Right atrium auricular region (tissue), 2 donors: ENCODE data around the gene DCDC2C. TPM values are rescaled to one million over a fixed set of nuclear protein-coding genes. Genes with fewer than 3 reads are reported as not detected.

ENCODE experiments used
- DNase-seq: peaks from one replicate; pipeline ENCODE4 v3.0.0-alpha.2; 2019; ENCODE audit warnings: low spot score
- H3K27ac ChIP-seq, 2 donors: fragments of 200-600 bp; sonication (generic); 1 replicate in 1 of 2; 2 replicates in 1 of 2; pipeline ENCODE4 v1.5.1; 2016 to 2019
- H3K27me3 ChIP-seq, 2 donors: fragments of 200-600 bp; sonication (generic); one replicate each; pipeline versions ENCODE4 v1.5.1 to v1.6.0; 2017 to 2019
- H3K36me3 ChIP-seq: fragments of 200-600 bp; sonication (generic); one replicate; pipeline ENCODE4 v1.5.1; 2016
- H3K4me1 ChIP-seq, 2 donors: fragments of 200-600 bp; sonication (generic); one replicate each; pipeline versions ENCODE4 v1.5.1 to v1.6.0; 2017 to 2019
- H3K4me3 ChIP-seq, 2 donors: fragments of 200-600 bp; sonication (generic); 1 replicate in 1 of 2; 2 replicates in 1 of 2; pipeline ENCODE4 v1.5.1; 2017 to 2019; ENCODE audit warnings: mild to moderate bottlenecking in 1 of 2, moderate library complexity in 1 of 2
- H3K9me3 ChIP-seq, 2 donors: fragments of 200-600 bp; sonication (generic); one replicate each; pipeline ENCODE4 v1.5.1; 2019
- CTCF ChIP-seq, 2 donors: fragments of 200-600 bp; sonication (generic); IDR thresholded peaks; one replicate each; pipeline ENCODE4 v1.5.1; 2019; ENCODE audit warnings: antibody characterized with exemption in 2 of 2
- total RNA-seq, 2 donors: library from RNA; depleted of rRNA; stranded (reverse); fragments of >200 nt; gene quantifications; one replicate each; pipeline ENCODE4 v1.1.0, GENCODE V29; 2016

The DCDC2C gene
- total RNA-seq, 2 donors from 2014 or later = not detected

- H3K27me3 ChIP-seq = no peaks in the 10 kb centered on the region
- H3K36me3 ChIP-seq = no peaks in the 10 kb centered on the region
- TF ChIP-seq CTCF (IDR thresholded peaks at IDR 0.05) = no peak
- no peak overlapping the region for H3K4me3 ChIP-seq
- H3K4me1 ChIP-seq = peaks cover 0 to 12% of the 10 kb centered on the region in 2 donors
- DNase-seq = peak; percentile 43
- no peaks in the 10 kb centered on the region for H3K9me3 ChIP-seq
- no peak overlapping the region for H3K27ac ChIP-seq
These were observed 75.6 kb downstream of the DCDC2C start for GRCh38 chr2:3778851-3779495.

- peak; percentile 46 for DNase-seq
- Histone ChIP-seq H3K4me3 (no peak overlapping the region), H3K36me3 (no peaks in the 10 kb centered on the region), H3K27ac (no peak overlapping the region), H3K27me3 (no peaks in the 10 kb centered on the region), H3K9me3 (no peaks in the 10 kb centered on the region), H3K4me1 (peaks cover 0 to 12% of the 10 kb centered on the region in 2 donors)
- TF ChIP-seq CTCF (IDR thresholded peaks at IDR 0.05) = no peak
These were observed 76.2 kb downstream of the DCDC2C start for GRCh38 chr2:3779496-3780049.

GRCh38 chr2:3780477-3781402 is 77.4 kb downstream of the DCDC2C start:
- peaks cover 0 to 12% of the 10 kb centered on the region in 2 donors for H3K4me1 ChIP-seq
- H3K27me3 ChIP-seq = no peaks in the 10 kb centered on the region
- H3K4me3 ChIP-seq = peak overlapping the region in 1 of 2 donors; percentile 8
- TF ChIP-seq CTCF (IDR thresholded peaks at IDR 0.05) = peak; percentile 40 to 72
- no peaks in the 10 kb centered on the region for H3K9me3 ChIP-seq
- no peak overlapping the region for H3K27ac ChIP-seq
- no peaks in the 10 kb centered on the region for H3K36me3 ChIP-seq
- DNase-seq = peak; percentile 64

GRCh38 chr2:3784731-3785130 is 81.4 kb downstream of the DCDC2C start:
- H3K27ac ChIP-seq = no peak overlapping the region
- TF ChIP-seq CTCF (IDR thresholded peaks at IDR 0.05) = no peak
- no peak for DNase-seq
- no peak overlapping the region for H3K4me3 ChIP-seq
- H3K4me1 ChIP-seq = peaks cover 0 to 11% of the 10 kb centered on the region in 2 donors
- no peaks in the 10 kb centered on the region for H3K9me3 ChIP-seq
- H3K27me3 ChIP-seq = no peaks in the 10 kb centered on the region
- no peaks in the 10 kb centered on the region for H3K36me3 ChIP-seq

GRCh38 chr2:3785220-3785889 is 82.0 kb downstream of the DCDC2C start:
- DNase-seq = no peak
- no peak for TF ChIP-seq CTCF (IDR thresholded peaks at IDR 0.05)

More at GRCh38 chr2:3785220-3785889, 82.0 kb downstream of the DCDC2C start:
- Histone ChIP-seq H3K4me3 (no peak overlapping the region), H3K9me3 (no peaks in the 10 kb centered on the region), H3K27ac (no peak overlapping the region), H3K36me3 (no peaks in the 10 kb centered on the region), H3K4me1 (peaks cover 0 to 5% of the 10 kb centered on the region in 2 donors), H3K27me3 (no peaks in the 10 kb centered on the region)
